Measurements from ENCODE around the gene MPRIP.

MPRIP gene

GRCh38 chr17:17216776-17217175 is 174.5 kb downstream of the MPRIP start:
- peak overlapping the region; percentile 27 for H3K27ac ChIP-seq
- TF ChIP-seq CTCF (conservative IDR thresholded peaks at IDR 0.05) = peak; percentile 88

GRCh38 chr17:17217995-17218394 is 175.7 kb downstream of the MPRIP start:
- TF ChIP-seq CTCF (conservative IDR thresholded peaks at IDR 0.05) = no peak
- peak overlapping the region; percentile 27 for H3K27ac ChIP-seq

- TF ChIP-seq CTCF (conservative IDR thresholded peaks at IDR 0.05) = no peak
- no peak overlapping the region for H3K27ac ChIP-seq
Measured at GRCh38 chr17:17220529-17220928, 178.3 kb downstream of the MPRIP start.

GRCh38 chr17:17221329-17221728 is 179.1 kb downstream of the MPRIP start:
- no peak for TF ChIP-seq CTCF (conservative IDR thresholded peaks at IDR 0.05)
- no peak overlapping the region for H3K27ac ChIP-seq

GRCh38 chr17:17223736-17224135 is 181.5 kb downstream of the MPRIP start:
- TF ChIP-seq CTCF (conservative IDR thresholded peaks at IDR 0.05) = no peak
- no peak overlapping the region for H3K27ac ChIP-seq

- H3K27ac ChIP-seq = no peak overlapping the region
- no peak for TF ChIP-seq CTCF (conservative IDR thresholded peaks at IDR 0.05)
Measured at GRCh38 chr17:17224137-17224536, 181.9 kb downstream of the MPRIP start.

GRCh38 chr17:17225901-17226300 is 183.6 kb downstream of the MPRIP start:
- TF ChIP-seq CTCF (conservative IDR thresholded peaks at IDR 0.05) = no peak
- H3K27ac ChIP-seq = no peak overlapping the region; the same call in 1 of the 2 replicates
